Neural cell (in vitro differentiated cells): ENCODE measurements around the gene FREY1. TPM values are rescaled to one million over a fixed set of nuclear protein-coding genes. Genes with fewer than 3 reads are reported as not detected.

ENCODE experiments used
- H2AFZ ChIP-seq: fragments of 200-600, 300-800 bp; sonication (generic), shearing (Covaris generic); 2 replicates; pipeline ENCODE4 v1.6.0; 2014; ENCODE audit warnings: low read depth, mild to moderate bottlenecking, antibody characterized with exemption, low read length, moderate library complexity
- H3F3A ChIP-seq: fragments of 200-600 bp; shearing (Covaris generic); 2 replicates; pipeline ENCODE4 v1.6.1; 2016; ENCODE audit warnings: mild to moderate bottlenecking, moderate library complexity, mixed read lengths, antibody characterized with exemption, low read length; ENCODE audit not compliant: insufficient read depth, poor library complexity, severe bottlenecking
- H3K27ac ChIP-seq: fragments of 200-600, 300-800 bp; sonication (generic), shearing (Covaris generic); 2 replicates; pipeline ENCODE4 v1.5.1; 2014; ENCODE audit warnings: mild to moderate bottlenecking, low read length, moderate library complexity
- H3K27me3 ChIP-seq: fragments of 300-800, 200-600 bp; sonication (generic), shearing (Covaris generic); 2 replicates; pipeline ENCODE4 v1.6.0; 2014; ENCODE audit warnings: mild to moderate bottlenecking, low read depth, low read length, moderate library complexity; ENCODE audit not compliant: insufficient read depth
- H3K36me3 ChIP-seq: fragments of 300-800, 200-600 bp; sonication (generic), shearing (Covaris generic); 2 replicates; pipeline ENCODE4 v1.5.1; 2014; ENCODE audit warnings: mild to moderate bottlenecking, antibody characterized with exemption, low read length, moderate library complexity; ENCODE audit not compliant: insufficient read depth
- H3K4me2 ChIP-seq: fragments of 300-800, 200-600 bp; sonication (generic), shearing (Covaris generic); 2 replicates; pipeline ENCODE4 v1.6.0; 2014; ENCODE audit warnings: mild to moderate bottlenecking, low read length
- H3K4me3 ChIP-seq: fragments of 300-800, 200-600 bp; sonication (generic), shearing (Covaris generic); 2 replicates; pipeline ENCODE4 v1.5.1; 2014; ENCODE audit warnings: mild to moderate bottlenecking, low read length, moderate library complexity
- H3K79me2 ChIP-seq: fragments of 200-600 bp; shearing (Covaris generic); replicated peaks from 2 replicates; pipeline ENCODE4 v1.6.0; 2014; ENCODE audit warnings: mild to moderate bottlenecking, low read length, moderate library complexity; ENCODE audit not compliant: insufficient read depth
- H3K9ac ChIP-seq: fragments of 300-800, 200-600 bp; sonication (generic), shearing (Covaris generic); 2 replicates; pipeline ENCODE4 v1.6.1; 2016; ENCODE audit warnings: mild to moderate bottlenecking, low read length, mixed read lengths
- H3K9me2 ChIP-seq: fragments of 200-600 bp; shearing (Covaris generic); 2 replicates; pipeline ENCODE4 v1.6.1; 2016; ENCODE audit warnings: mild to moderate bottlenecking, low read length, mixed read lengths; ENCODE audit not compliant: insufficient read depth
- H3K9me3 ChIP-seq: fragments of 200-600, 300-800 bp; sonication (generic), shearing (Covaris generic); 2 replicates; pipeline ENCODE4 v1.6.1; 2016; ENCODE audit warnings: mild to moderate bottlenecking, mixed run types, low read length, moderate library complexity, mixed read lengths
- H4K20me1 ChIP-seq: fragments of 200-600 bp; shearing (Covaris generic); 2 replicates; pipeline ENCODE4 v1.6.1; 2016; ENCODE audit warnings: mild to moderate bottlenecking, mixed run types; ENCODE audit not compliant: insufficient read depth
- EP300 ChIP-seq: fragments of 450-650 bp; conservative IDR thresholded peaks from 2 replicates; pipeline ENCODE4 v1.6.1; 2014; ENCODE audit warnings: antibody characterized with exemption, mild to moderate bottlenecking, moderate library complexity; ENCODE audit not compliant: poor library complexity, severe bottlenecking
- EZH2 ChIP-seq: fragments of 200-600, 300-800 bp; shearing (Covaris generic), sonication (generic); IDR thresholded peaks from 2 replicates; pipeline ENCODE4 v1.6.1; 2014; ENCODE audit warnings: antibody characterized with exemption, low read length, borderline replicate concordance, mild to moderate bottlenecking; ENCODE audit not compliant: insufficient read depth, poor library complexity, severe bottlenecking
- MXI1 ChIP-seq: fragments of 450-650 bp; conservative IDR thresholded peaks from 2 replicates; pipeline ENCODE4 v1.6.1; 2014; ENCODE audit warnings: antibody characterized with exemption, mild to moderate bottlenecking; ENCODE audit not compliant: poor library complexity, severe bottlenecking
- POLR2AphosphoS5 ChIP-seq: IDR thresholded peaks from 2 replicates; pipeline ENCODE4 v1.6.1; 2012
- RAD21 ChIP-seq: fragments of 450-650 bp; conservative IDR thresholded peaks from 2 replicates; pipeline ENCODE4 v1.6.1; 2014; ENCODE audit warnings: antibody characterized with exemption, mild to moderate bottlenecking, moderate library complexity
- SMC3 ChIP-seq: fragments of 450-650 bp; conservative IDR thresholded peaks from 2 replicates; pipeline ENCODE4 v1.6.1; 2014; ENCODE audit warnings: antibody characterized with exemption, mild to moderate bottlenecking, moderate library complexity; ENCODE audit not compliant: poor library complexity
- TAF1 ChIP-seq: IDR thresholded peaks from 2 replicates; pipeline ENCODE4 v1.6.1; 2012; ENCODE audit warnings: low read depth
- polyA plus RNA-seq: library from polyadenylated mRNA; depleted of rRNA; stranded (reverse); fragments of >200 nt; gene quantifications from 2 replicates; pipeline ENCODE4 v1.2.3, GENCODE V29; 2014
- TF ChIP-seq, protein P1 (sequence below): fragments of 450-650 bp; IDR thresholded peaks from 2 replicates; pipeline ENCODE4 v1.5.1; 2014; ENCODE audit warnings: antibody characterized with exemption, mild to moderate bottlenecking, moderate library complexity; ENCODE audit not compliant: poor library complexity, severe bottlenecking
- TF ChIP-seq, protein P2 (sequence below): IDR thresholded peaks from 2 replicates; pipeline ENCODE4 v1.6.1; 2012; ENCODE audit warnings: borderline replicate concordance

Gene FREY1
- polyA plus RNA-seq, 1 donor from 2014 or later, result not detected

DNA sequence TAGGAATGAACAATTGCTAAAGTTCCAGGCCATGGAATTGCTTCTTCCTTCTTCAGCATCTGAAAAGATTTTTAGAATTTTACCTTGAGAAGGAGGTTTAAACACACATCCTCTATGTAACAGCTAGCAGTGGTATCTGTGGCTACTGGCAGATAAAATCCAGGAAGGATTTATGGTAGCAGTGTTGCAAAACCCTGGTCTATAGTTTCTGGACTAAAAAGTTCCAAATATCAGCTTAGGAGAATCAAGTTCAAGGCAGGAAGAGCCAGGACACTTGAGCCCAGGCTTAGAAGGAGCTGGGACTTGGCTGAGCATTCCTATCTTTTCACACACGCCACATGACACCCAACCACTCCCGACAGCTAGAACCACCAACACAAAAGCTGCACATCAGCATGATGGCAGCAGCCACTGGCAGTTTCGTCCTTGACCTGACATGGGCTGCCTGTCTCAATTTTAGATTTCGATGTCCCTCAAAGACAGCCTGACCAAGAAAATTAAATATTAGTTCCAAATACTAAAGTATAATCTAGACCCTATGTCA, 29.5 kb upstream of the FREY1 start:
- H3K4me2 ChIP-seq, result no peak overlapping the region
- no peak overlapping the region for H3K27ac ChIP-seq
- no peaks in the 10 kb centered on the region for H3K79me2 ChIP-seq
- H3F3A ChIP-seq, result no peaks in the 10 kb centered on the region
- no peak overlapping the region for H3K9ac ChIP-seq
- H4K20me1 ChIP-seq, result no peaks in the 10 kb centered on the region
- H3K27me3 ChIP-seq, result no peaks in the 10 kb centered on the region
- H2AFZ ChIP-seq, result no peak overlapping the region
- TF ChIP-seq POLR2AphosphoS5, result no peak
- no peak for TF ChIP-seq EP300
- TF ChIP-seq, protein P1, sequence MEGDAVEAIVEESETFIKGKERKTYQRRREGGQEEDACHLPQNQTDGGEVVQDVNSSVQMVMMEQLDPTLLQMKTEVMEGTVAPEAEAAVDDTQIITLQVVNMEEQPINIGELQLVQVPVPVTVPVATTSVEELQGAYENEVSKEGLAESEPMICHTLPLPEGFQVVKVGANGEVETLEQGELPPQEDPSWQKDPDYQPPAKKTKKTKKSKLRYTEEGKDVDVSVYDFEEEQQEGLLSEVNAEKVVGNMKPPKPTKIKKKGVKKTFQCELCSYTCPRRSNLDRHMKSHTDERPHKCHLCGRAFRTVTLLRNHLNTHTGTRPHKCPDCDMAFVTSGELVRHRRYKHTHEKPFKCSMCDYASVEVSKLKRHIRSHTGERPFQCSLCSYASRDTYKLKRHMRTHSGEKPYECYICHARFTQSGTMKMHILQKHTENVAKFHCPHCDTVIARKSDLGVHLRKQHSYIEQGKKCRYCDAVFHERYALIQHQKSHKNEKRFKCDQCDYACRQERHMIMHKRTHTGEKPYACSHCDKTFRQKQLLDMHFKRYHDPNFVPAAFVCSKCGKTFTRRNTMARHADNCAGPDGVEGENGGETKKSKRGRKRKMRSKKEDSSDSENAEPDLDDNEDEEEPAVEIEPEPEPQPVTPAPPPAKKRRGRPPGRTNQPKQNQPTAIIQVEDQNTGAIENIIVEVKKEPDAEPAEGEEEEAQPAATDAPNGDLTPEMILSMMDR, result no peak
- TF ChIP-seq RAD21, result no peak
- TF ChIP-seq EZH2, result no peak
- no peak for TF ChIP-seq MXI1
- TF ChIP-seq TAF1, result no peak
- no peak for TF ChIP-seq SMC3
- TF ChIP-seq, protein P2, sequence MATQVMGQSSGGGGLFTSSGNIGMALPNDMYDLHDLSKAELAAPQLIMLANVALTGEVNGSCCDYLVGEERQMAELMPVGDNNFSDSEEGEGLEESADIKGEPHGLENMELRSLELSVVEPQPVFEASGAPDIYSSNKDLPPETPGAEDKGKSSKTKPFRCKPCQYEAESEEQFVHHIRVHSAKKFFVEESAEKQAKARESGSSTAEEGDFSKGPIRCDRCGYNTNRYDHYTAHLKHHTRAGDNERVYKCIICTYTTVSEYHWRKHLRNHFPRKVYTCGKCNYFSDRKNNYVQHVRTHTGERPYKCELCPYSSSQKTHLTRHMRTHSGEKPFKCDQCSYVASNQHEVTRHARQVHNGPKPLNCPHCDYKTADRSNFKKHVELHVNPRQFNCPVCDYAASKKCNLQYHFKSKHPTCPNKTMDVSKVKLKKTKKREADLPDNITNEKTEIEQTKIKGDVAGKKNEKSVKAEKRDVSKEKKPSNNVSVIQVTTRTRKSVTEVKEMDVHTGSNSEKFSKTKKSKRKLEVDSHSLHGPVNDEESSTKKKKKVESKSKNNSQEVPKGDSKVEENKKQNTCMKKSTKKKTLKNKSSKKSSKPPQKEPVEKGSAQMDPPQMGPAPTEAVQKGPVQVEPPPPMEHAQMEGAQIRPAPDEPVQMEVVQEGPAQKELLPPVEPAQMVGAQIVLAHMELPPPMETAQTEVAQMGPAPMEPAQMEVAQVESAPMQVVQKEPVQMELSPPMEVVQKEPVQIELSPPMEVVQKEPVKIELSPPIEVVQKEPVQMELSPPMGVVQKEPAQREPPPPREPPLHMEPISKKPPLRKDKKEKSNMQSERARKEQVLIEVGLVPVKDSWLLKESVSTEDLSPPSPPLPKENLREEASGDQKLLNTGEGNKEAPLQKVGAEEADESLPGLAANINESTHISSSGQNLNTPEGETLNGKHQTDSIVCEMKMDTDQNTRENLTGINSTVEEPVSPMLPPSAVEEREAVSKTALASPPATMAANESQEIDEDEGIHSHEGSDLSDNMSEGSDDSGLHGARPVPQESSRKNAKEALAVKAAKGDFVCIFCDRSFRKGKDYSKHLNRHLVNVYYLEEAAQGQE, result no peak
- H3K36me3 ChIP-seq, result peaks cover 11% of the 10 kb centered on the region
- no peaks in the 10 kb centered on the region for H3K9me2 ChIP-seq
- no peak overlapping the region for H3K4me3 ChIP-seq
- no peaks in the 10 kb centered on the region for H3K9me3 ChIP-seq

DNA sequence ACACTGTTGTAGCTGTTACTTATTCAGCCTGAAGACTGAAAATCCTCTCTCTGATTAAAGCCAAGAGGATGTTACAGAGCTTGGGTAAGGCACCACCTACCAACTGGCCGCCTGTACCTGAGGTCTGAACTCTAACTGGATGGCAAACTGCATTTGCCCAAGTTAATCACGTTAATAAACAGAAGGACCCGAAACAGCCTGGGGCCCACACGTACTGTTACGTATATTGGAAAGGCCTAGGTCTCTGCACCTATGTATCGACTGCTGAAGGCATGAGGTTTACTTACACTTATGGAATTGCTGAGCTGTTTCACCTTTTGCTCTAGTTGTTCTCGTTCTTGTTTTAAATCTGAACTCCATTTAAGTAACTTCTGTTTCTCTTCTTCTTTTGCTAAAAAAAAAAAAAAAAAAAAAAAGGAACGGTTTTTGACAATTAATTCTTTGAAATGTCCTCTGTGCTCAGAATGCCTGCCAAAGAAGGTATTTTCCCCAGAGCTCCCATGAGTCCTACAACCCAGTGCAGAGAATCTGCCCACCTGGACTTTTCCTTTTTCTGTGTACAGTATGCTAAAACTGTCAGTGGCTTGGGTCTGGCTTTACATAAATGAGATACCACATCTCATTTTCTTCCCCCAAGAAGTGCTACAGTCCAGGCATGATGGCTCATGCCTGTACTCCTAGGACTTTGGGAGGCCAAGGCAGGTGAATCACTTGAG, 28.4 kb upstream of the FREY1 start:
- no peak overlapping the region for H2AFZ ChIP-seq
- H3K9ac ChIP-seq, result no peak overlapping the region
- no peak overlapping the region for H3K4me2 ChIP-seq
- no peaks in the 10 kb centered on the region for H3K27me3 ChIP-seq
- H3K27ac ChIP-seq, result no peak overlapping the region
- no peaks in the 10 kb centered on the region for H3F3A ChIP-seq
- no peaks in the 10 kb centered on the region for H3K9me3 ChIP-seq
- no peak for TF ChIP-seq EZH2
- no peak for TF ChIP-seq POLR2AphosphoS5
- TF ChIP-seq MXI1, result no peak
- TF ChIP-seq, protein P1, result no peak
- TF ChIP-seq SMC3, result no peak
- TF ChIP-seq TAF1, result no peak
- no peak for TF ChIP-seq EP300
- TF ChIP-seq, protein P2, result no peak
- TF ChIP-seq RAD21, result no peak
- H3K36me3 ChIP-seq, result peaks cover 11% of the 10 kb centered on the region
- H3K79me2 ChIP-seq, result no peaks in the 10 kb centered on the region
- H3K4me3 ChIP-seq, result no peak overlapping the region
- no peaks in the 10 kb centered on the region for H3K9me2 ChIP-seq
- no peaks in the 10 kb centered on the region for H4K20me1 ChIP-seq
